Fibroblast of pulmonary artery (primary cell): ENCODE results near the gene HOXC12.

Source experiments
- DNase-seq: peaks from one replicate; pipeline ENCODE4 v3.0.0-alpha.2; 2010; ENCODE audit warnings: low read depth
- H3K4me3 ChIP-seq: replicated peaks from 2 replicates; pipeline ENCODE4 v1.5.1; 2011; ENCODE audit warnings: low read depth, mild to moderate bottlenecking, control low read depth, low read length, moderate library complexity
- CTCF ChIP-seq: IDR thresholded peaks from 2 replicates; pipeline ENCODE4 v1.5.1; 2011; ENCODE audit warnings: mild to moderate bottlenecking, control low read depth, low read length, inconsistent platforms; ENCODE audit errors: missing control alignments

The HOXC12 gene

GRCh38 chr12:53959314-53959713 lies 4.6 kb downstream of the HOXC12 start:
- no peak for TF ChIP-seq CTCF
- H3K4me3 ChIP-seq: no peak overlapping the region
- DNase-seq: no peak

- DNase-seq: no peak
- no peak for TF ChIP-seq CTCF
- H3K4me3 ChIP-seq: no peak overlapping the region
Measured at GRCh38 chr12:53960187-53961024, 5.7 kb downstream of the HOXC12 start.

GRCh38 chr12:53961025-53961761 lies 6.5 kb downstream of the HOXC12 start:
- no peak for DNase-seq
- H3K4me3 ChIP-seq: no peak overlapping the region
- no peak for TF ChIP-seq CTCF

- no peak for DNase-seq
- H3K4me3 ChIP-seq: no peak overlapping the region
- no peak for TF ChIP-seq CTCF
Measured at GRCh38 chr12:53963005-53963404, 8.3 kb downstream of the HOXC12 start.

- no peak for DNase-seq
- TF ChIP-seq CTCF: no peak
- no peak overlapping the region for H3K4me3 ChIP-seq
Measured at GRCh38 chr12:53963434-53964314, 9.0 kb downstream of the HOXC12 start.

- DNase-seq: no peak
- H3K4me3 ChIP-seq: no peak overlapping the region
- no peak for TF ChIP-seq CTCF
Measured at GRCh38 chr12:53964315-53964713, 9.6 kb downstream of the HOXC12 start.
